HG03575 (cell line): ENCODE data around the gene SDR42E2.
"Not testable (repeated sequence)": the region's sequence is repeated elsewhere in the genome, so short reads cannot be mapped to it uniquely, and the experiment has no call there.

Source experiments
- ATAC-seq: cut with Tn5 transposase; IDR thresholded peaks from one replicate; pipeline ENCODE4 v1.9.1; 2021; ENCODE audit not compliant: unreplicated experiment, insufficient number of reproducible peaks, low FRiP score; ENCODE audit errors: extremely low read depth

The SDR42E2 gene

GRCh38 chr16:22161999-22162655 lies at the start of gene SDR42E2:
TSS of gene SDR42E2 (plus strand) at chr16:22162506. CDS start at chr16:22165583, 3,077 bp downstream.
- ATAC-seq: no peak

- ATAC-seq: no peak
Measured at GRCh38 chr16:22116095-22116700, 46.1 kb upstream of the SDR42E2 start.

GRCh38 chr16:22117609-22118008 lies 44.7 kb upstream of the SDR42E2 start:
- ATAC-seq: no peak

- ATAC-seq: no peak
Measured at GRCh38 chr16:22120440-22120839, 41.9 kb upstream of the SDR42E2 start.

GRCh38 chr16:22122239-22122638 lies 40.1 kb upstream of the SDR42E2 start:
- ATAC-seq: no peak

GRCh38 chr16:22123146-22123545 lies 39.2 kb upstream of the SDR42E2 start:
- no peak for ATAC-seq

GRCh38 chr16:22123759-22124490 lies 38.4 kb upstream of the SDR42E2 start:
- ATAC-seq: no peak

GRCh38 chr16:22124583-22125284 lies 37.6 kb upstream of the SDR42E2 start:
- ATAC-seq: no peak

GRCh38 chr16:22126037-22126558 lies 36.2 kb upstream of the SDR42E2 start:
- no peak for ATAC-seq

- not testable (repeated sequence) for ATAC-seq
Measured at GRCh38 chr16:22128537-22128936, 33.8 kb upstream of the SDR42E2 start.

GRCh38 chr16:22130528-22130927 lies 31.8 kb upstream of the SDR42E2 start:
- ATAC-seq: no peak

- no peak for ATAC-seq
Measured at GRCh38 chr16:22132801-22133200, 29.5 kb upstream of the SDR42E2 start.

- no peak for ATAC-seq
Measured at GRCh38 chr16:22138482-22138881, 23.8 kb upstream of the SDR42E2 start.

- no peak for ATAC-seq
Measured at GRCh38 chr16:22139008-22139407, 23.3 kb upstream of the SDR42E2 start.

GRCh38 chr16:22139732-22140131 lies 22.6 kb upstream of the SDR42E2 start:
- no peak for ATAC-seq

- ATAC-seq: no peak
Measured at GRCh38 chr16:22141767-22142166, 20.5 kb upstream of the SDR42E2 start.

GRCh38 chr16:22144520-22144919 lies 17.8 kb upstream of the SDR42E2 start:
- ATAC-seq: no peak

- no peak for ATAC-seq
Measured at GRCh38 chr16:22147853-22148252, 14.5 kb upstream of the SDR42E2 start.

- no peak for ATAC-seq
Measured at GRCh38 chr16:22151246-22151998, 10.9 kb upstream of the SDR42E2 start.
